Measurements from ENCODE around the gene ZNF276. TPM values are rescaled to one million over a fixed set of nuclear protein-coding genes. Genes with fewer than 3 reads are reported as not detected.
A peak's percentile ranks its signal among the peaks of the same experiment; 100 is the strongest.

Gene ZNF276
- total RNA-seq, 1 experiment from 2014 or later, result 32.7 TPM

DNA sequence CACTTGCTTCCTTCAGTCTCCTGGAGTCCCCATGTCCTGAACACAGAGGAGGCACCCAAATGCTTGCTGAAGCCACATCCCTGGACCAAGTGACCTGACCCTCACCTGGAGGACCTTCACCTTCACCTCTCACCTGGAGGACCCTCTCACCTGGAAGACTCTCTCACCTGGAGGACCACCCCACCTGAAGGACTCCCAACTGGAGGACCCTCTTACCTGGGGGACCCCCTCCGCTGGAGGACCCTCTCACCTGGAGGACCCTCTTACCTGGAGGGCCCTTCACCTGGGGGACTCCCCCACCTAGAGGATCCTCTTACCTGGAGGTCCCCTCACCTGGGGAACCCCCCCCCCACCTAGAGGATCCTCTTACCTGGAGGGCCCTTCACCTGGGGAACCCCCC lies 35.4 kb upstream of the ZNF276 start:
- no TSS peak for BruUV-seq (replicated peaks)
- H3K27me3 Mint-ChIP-seq (ENCODE audit: insufficient read depth, unreplicated experiment), result no peaks in the 10 kb centered on the region
- ChIA-PET CTCF (interaction anchor here (0.6 to 1.0 kb wide), 2 partner anchors 14 to 235 kb away, joined by 3 to 4 read pairs; no protein-coding TSS in a partner anchor), POLR2A (interaction anchor here (0.7 to 2.5 kb wide), 11 partner anchors 8 to 238 kb away, joined by 3 to 24 read pairs (median 9); partner anchors contain the start of genes CHMP1A, CPNE7, SPATA2L and SPATA33)
- no peak for DNase-seq (ENCODE audit: unreplicated experiment)
- intact Hi-C loops (cut with micrococcal nuclease), result no loop called here
- TF ChIP-seq, protein P1, sequence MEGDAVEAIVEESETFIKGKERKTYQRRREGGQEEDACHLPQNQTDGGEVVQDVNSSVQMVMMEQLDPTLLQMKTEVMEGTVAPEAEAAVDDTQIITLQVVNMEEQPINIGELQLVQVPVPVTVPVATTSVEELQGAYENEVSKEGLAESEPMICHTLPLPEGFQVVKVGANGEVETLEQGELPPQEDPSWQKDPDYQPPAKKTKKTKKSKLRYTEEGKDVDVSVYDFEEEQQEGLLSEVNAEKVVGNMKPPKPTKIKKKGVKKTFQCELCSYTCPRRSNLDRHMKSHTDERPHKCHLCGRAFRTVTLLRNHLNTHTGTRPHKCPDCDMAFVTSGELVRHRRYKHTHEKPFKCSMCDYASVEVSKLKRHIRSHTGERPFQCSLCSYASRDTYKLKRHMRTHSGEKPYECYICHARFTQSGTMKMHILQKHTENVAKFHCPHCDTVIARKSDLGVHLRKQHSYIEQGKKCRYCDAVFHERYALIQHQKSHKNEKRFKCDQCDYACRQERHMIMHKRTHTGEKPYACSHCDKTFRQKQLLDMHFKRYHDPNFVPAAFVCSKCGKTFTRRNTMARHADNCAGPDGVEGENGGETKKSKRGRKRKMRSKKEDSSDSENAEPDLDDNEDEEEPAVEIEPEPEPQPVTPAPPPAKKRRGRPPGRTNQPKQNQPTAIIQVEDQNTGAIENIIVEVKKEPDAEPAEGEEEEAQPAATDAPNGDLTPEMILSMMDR (IDR thresholded peaks at IDR 0.05; ENCODE audit: unreplicated experiment), result no peak
- H3K4me1 Mint-ChIP-seq (ENCODE audit: insufficient read depth, unreplicated experiment), result peaks cover 6% of the 10 kb centered on the region
- peak overlapping the region; percentile 88 for H3K4me3 Mint-ChIP-seq (ENCODE audit: unreplicated experiment)
- H3K36me3 Mint-ChIP-seq (ENCODE audit: insufficient read depth, unreplicated experiment), result peaks cover 20% of the 10 kb centered on the region
- no peaks in the 10 kb centered on the region for H3K9me3 Mint-ChIP-seq (ENCODE audit: unreplicated experiment)
- H3K27ac Mint-ChIP-seq (ENCODE audit: low read depth, unreplicated experiment), result peak overlapping the region; percentile 91

DNA sequence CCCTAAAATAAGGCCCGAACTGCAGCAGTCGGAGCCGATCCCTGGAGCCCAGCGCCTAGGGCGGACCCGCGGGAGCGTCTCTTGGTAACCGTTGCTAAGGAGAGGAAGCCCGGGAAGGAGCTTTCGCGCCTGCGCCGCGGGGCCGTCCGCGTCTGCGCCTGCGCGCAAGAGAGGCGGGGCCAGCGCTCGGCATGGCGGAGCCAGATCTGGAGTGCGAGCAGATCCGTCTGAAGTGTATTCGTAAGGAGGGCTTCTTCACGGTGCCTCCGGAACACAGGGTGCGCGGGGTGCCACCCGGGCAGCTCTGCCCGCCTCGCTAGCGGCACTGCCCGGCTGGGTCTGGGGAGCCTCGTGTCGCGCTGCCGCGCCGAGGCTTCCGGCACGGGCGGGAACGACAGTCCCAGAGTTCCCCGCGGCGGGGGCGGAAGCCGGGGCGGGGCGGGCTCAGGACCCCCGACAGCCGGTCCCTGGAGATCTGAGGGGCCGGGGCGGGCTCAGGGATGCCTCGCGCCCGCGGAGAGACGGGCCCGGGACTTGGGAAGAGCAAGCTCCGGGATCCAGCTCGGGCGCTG lies 34.7 kb upstream of the ZNF276 start, which contains the start of gene CDK10:
Gene CDK10, plus strand, starts transcription at position 170 of the 572 bp plus-strand sequence. Its CDS starts 22 bp downstream, at position 192.
- DNase-seq (ENCODE audit: unreplicated experiment), result peak; percentile 85
- TF ChIP-seq, protein P1 (IDR thresholded peaks at IDR 0.05; ENCODE audit: unreplicated experiment), result no peak
- ChIA-PET POLR2A (interaction anchor here (0.6 to 2.5 kb wide), 14 partner anchors 9 to 237 kb away, joined by 3 to 24 read pairs (median 6); partner anchors contain the start of genes CHMP1A, SPATA2L, SPATA33 and TCF25), CTCF (interaction anchor here (0.6 kb wide), 2 partner anchors 81 to 234 kb away, joined by 3 read pairs; no protein-coding TSS in a partner anchor)
- H3K27ac Mint-ChIP-seq (ENCODE audit: low read depth, unreplicated experiment), result peak within 1 kb of the TSS; percentile 91
- BruUV-seq (replicated peaks), result no TSS peak
- peaks cover 6% of the 10 kb centered on the region for H3K4me1 Mint-ChIP-seq (ENCODE audit: insufficient read depth, unreplicated experiment)
- H3K9me3 Mint-ChIP-seq (ENCODE audit: unreplicated experiment), result no peaks in the 10 kb centered on the region
- no peaks in the 10 kb centered on the region for H3K27me3 Mint-ChIP-seq (ENCODE audit: insufficient read depth, unreplicated experiment)
- peak within 1 kb of the TSS; percentile 88 for H3K4me3 Mint-ChIP-seq (ENCODE audit: unreplicated experiment)
- peaks cover 20% of the 10 kb centered on the region for H3K36me3 Mint-ChIP-seq (ENCODE audit: insufficient read depth, unreplicated experiment)
- intact Hi-C loops (cut with micrococcal nuclease), result no loop called here

DNA sequence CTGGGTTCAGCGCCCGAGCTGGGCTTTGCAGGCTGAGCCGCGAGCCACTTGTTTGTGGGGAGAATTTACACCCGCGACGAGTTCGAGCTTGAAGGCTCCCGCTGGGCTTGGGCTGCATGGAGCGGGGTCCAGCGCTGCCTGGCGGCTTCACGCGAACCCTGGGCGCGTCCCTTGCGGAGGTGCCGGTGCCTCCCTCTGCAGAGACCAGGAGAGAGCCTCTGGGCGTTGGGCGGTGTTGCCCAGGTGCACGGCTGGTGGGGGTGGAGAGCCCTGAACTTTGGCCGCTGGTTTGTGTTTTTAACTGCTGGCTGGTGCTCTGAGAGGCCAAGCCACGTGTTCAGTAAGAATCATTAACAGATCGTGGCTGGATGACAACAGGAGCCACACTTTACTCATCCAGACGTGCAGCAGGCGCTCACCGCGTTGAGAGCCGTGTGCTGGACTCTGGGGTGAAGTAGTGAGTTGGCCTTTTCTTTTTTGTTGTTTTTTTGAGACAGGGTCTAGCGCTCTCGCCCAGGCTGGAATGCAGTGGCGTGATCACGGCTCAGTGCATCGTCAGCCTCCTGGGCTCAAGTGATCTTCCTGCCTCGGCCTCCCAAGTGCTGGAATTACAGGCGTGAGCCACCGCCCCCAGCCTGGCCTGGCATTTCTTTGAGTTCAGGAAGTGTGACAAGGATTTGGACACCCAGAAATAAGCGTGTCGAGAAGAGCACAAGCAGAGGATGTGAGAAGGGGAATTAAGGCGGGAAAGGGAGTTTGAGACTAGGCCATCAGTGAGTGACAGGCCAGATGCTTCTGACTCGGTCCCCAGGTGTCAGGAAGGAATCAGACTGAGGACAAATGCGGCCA lies 34.0 kb upstream of the ZNF276 start:
- Mint-ChIP-seq H3K4me3 (ENCODE audit: unreplicated experiment) (peak overlapping the region; percentile 88), H3K9me3 (ENCODE audit: unreplicated experiment) (no peaks in the 10 kb centered on the region), H3K36me3 (ENCODE audit: insufficient read depth, unreplicated experiment) (peaks cover 27% of the 10 kb centered on the region), H3K4me1 (ENCODE audit: insufficient read depth, unreplicated experiment) (peaks cover 6% of the 10 kb centered on the region), H3K27me3 (ENCODE audit: insufficient read depth, unreplicated experiment) (no peaks in the 10 kb centered on the region), H3K27ac (ENCODE audit: low read depth, unreplicated experiment) (peak overlapping the region; percentile 87)
- TF ChIP-seq, protein P1 (IDR thresholded peaks at IDR 0.05; ENCODE audit: unreplicated experiment), result no peak
- intact Hi-C loops (cut with micrococcal nuclease), result no loop called here
- TSS peak; percentile 55 for BruUV-seq (replicated peaks)
- ChIA-PET CTCF (interaction anchor here (0.6 kb wide), 1 partner anchor 82 kb away, joined by 3 read pairs; no protein-coding TSS in a partner anchor), POLR2A (interaction anchor here (0.6 to 2.5 kb wide), 11 partner anchors 10 to 189 kb away, joined by 3 to 24 read pairs (median 9); partner anchors contain the start of genes CHMP1A, SPATA2L, SPATA33 and VPS9D1)
- peak; percentile 20 for DNase-seq (ENCODE audit: unreplicated experiment)

DNA sequence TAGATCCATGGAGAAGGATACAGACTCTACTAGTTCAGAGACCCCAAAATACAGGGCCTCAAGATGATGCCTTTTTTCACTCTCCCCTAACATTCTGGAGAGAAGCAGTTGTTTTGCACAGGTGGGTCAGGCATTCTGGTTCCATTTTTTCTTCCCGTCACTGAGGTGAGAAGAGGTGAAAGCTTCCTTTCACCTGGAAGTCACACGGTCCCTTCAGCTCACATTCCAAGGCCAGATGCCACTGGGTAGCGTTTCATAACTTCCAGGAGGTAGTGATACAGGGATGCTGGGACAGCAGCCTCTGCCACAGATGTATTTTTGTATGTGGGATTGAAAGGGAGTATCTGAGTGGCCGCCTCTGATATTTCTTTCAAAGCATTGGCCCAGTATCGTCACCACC lies 32.9 kb upstream of the ZNF276 start:
- H3K27ac Mint-ChIP-seq (ENCODE audit: low read depth, unreplicated experiment), result no peak overlapping the region
- no TSS peak for BruUV-seq (replicated peaks)
- H3K9me3 Mint-ChIP-seq (ENCODE audit: unreplicated experiment), result no peaks in the 10 kb centered on the region
- peaks cover 6% of the 10 kb centered on the region for H3K4me1 Mint-ChIP-seq (ENCODE audit: insufficient read depth, unreplicated experiment)
- intact Hi-C loops (cut with micrococcal nuclease), result no loop called here
- H3K27me3 Mint-ChIP-seq (ENCODE audit: insufficient read depth, unreplicated experiment), result no peaks in the 10 kb centered on the region
- ChIA-PET CTCF (interaction anchor here (0.7 to 2.2 kb wide), 4 partner anchors 9 to 116 kb away, joined by 3 to 11 read pairs (median 4); no protein-coding TSS in a partner anchor), POLR2A (interaction anchor here (0.7 to 1.5 kb wide), 3 partner anchors 12 to 146 kb away, joined by 3 to 4 read pairs (median 3); no protein-coding TSS in a partner anchor)
- TF ChIP-seq, protein P1 (IDR thresholded peaks at IDR 0.05; ENCODE audit: unreplicated experiment), result no peak
- H3K36me3 Mint-ChIP-seq (ENCODE audit: insufficient read depth, unreplicated experiment), result peaks cover 38% of the 10 kb centered on the region
- no peak for DNase-seq (ENCODE audit: unreplicated experiment)
- peak overlapping the region; percentile 88 for H3K4me3 Mint-ChIP-seq (ENCODE audit: unreplicated experiment)

Measured in MCF 10A (cell line).